Right atrium auricular region (tissue), 2 donors: ENCODE data around the gene ZSCAN16. TPM values are rescaled to one million over a fixed set of nuclear protein-coding genes. Genes with fewer than 3 reads are reported as not detected.
A peak's percentile ranks its signal among the peaks of the same experiment; 100 is the strongest.

ENCODE experiments used
- DNase-seq: peaks from one replicate; pipeline ENCODE4 v3.0.0-alpha.2; 2019; ENCODE audit warnings: low spot score
- H3K27ac ChIP-seq, 2 donors: fragments of 200-600 bp; sonication (generic); 1 replicate in 1 of 2; 2 replicates in 1 of 2; pipeline ENCODE4 v1.5.1; 2016 to 2019
- H3K27me3 ChIP-seq, 2 donors: fragments of 200-600 bp; sonication (generic); one replicate each; pipeline versions ENCODE4 v1.5.1 to v1.6.0; 2017 to 2019
- H3K36me3 ChIP-seq: fragments of 200-600 bp; sonication (generic); one replicate; pipeline ENCODE4 v1.5.1; 2016
- H3K4me1 ChIP-seq, 2 donors: fragments of 200-600 bp; sonication (generic); one replicate each; pipeline versions ENCODE4 v1.5.1 to v1.6.0; 2017 to 2019
- H3K4me3 ChIP-seq, 2 donors: fragments of 200-600 bp; sonication (generic); 1 replicate in 1 of 2; 2 replicates in 1 of 2; pipeline ENCODE4 v1.5.1; 2017 to 2019; ENCODE audit warnings: mild to moderate bottlenecking in 1 of 2, moderate library complexity in 1 of 2
- H3K9me3 ChIP-seq, 2 donors: fragments of 200-600 bp; sonication (generic); one replicate each; pipeline ENCODE4 v1.5.1; 2019
- CTCF ChIP-seq, 2 donors: fragments of 200-600 bp; sonication (generic); IDR thresholded peaks; one replicate each; pipeline ENCODE4 v1.5.1; 2019; ENCODE audit warnings: antibody characterized with exemption in 2 of 2
- total RNA-seq, 2 donors: library from RNA; depleted of rRNA; stranded (reverse); fragments of >200 nt; gene quantifications; one replicate each; pipeline ENCODE4 v1.1.0, GENCODE V29; 2016

Gene ZSCAN16
- total RNA-seq, 2 donors from 2014 or later, result 1.2 to 3.1 TPM

GRCh38 chr6:28141500-28142329, 17.3 kb downstream of the ZSCAN16 start, which contains the start of gene ZKSCAN8:
ZKSCAN8 (plus strand) TSS chr6:28141883; CDS start chr6:28148408, 6,525 bp downstream.
- H3K4me1 ChIP-seq, result peaks cover 0 to 35% of the 10 kb centered on the region in 2 donors
- no peaks in the 10 kb centered on the region for H3K27me3 ChIP-seq
- no peaks in the 10 kb centered on the region for H3K9me3 ChIP-seq
- no peaks in the 10 kb centered on the region for H3K36me3 ChIP-seq
- H3K4me3 ChIP-seq, result peak within 1 kb of the TSS; percentile 78 to 81
- peak; percentile 77 for DNase-seq
- H3K27ac ChIP-seq, result peak within 1 kb of the TSS; percentile 63 to 83
- TF ChIP-seq CTCF (IDR thresholded peaks at IDR 0.05), result no peak

DNA sequence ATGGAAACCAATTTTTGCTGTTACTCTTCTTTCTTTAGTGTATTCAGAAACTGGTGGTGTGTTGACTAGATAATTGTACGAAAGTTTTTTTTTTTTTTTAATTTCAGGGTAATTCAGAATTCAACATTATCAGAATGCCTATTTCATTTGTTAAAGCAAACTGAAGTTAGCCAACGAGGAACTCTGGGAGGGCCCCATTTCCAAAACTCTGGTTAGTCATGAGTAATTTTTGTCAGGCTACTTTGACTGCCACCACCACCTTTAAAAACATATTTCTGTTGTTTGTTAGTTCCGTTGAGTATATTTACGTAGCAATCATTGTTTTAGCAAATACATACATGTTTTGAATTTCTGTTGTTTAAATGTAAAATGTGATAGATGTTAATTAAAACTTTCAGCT, 18.0 kb downstream of the ZSCAN16 start:
- Histone ChIP-seq H3K4me1 (peaks cover 0 to 34% of the 10 kb centered on the region in 2 donors), H3K27me3 (no peaks in the 10 kb centered on the region), H3K27ac (peak overlapping the region in 1 of 2 donors; percentile 83), H3K4me3 (peak overlapping the region; percentile 78 to 81), H3K36me3 (no peaks in the 10 kb centered on the region), H3K9me3 (no peaks in the 10 kb centered on the region)
- TF ChIP-seq CTCF (IDR thresholded peaks at IDR 0.05), result no peak
- no peak for DNase-seq

GRCh38 chr6:28145231-28145630, 20.8 kb downstream of the ZSCAN16 start:
- Histone ChIP-seq H3K27me3 (no peaks in the 10 kb centered on the region), H3K27ac (no peak overlapping the region), H3K9me3 (no peaks in the 10 kb centered on the region), H3K4me3 (no peak overlapping the region), H3K36me3 (peaks cover 27% of the 10 kb centered on the region), H3K4me1 (peaks cover 0 to 25% of the 10 kb centered on the region in 2 donors)
- DNase-seq, result no peak
- no peak for TF ChIP-seq CTCF (IDR thresholded peaks at IDR 0.05)

GRCh38 chr6:28152531-28152930, 28.1 kb downstream of the ZSCAN16 start:
- no peaks in the 10 kb centered on the region for H3K27me3 ChIP-seq
- H3K4me1 ChIP-seq, result no peaks in the 10 kb centered on the region
- no peaks in the 10 kb centered on the region for H3K9me3 ChIP-seq
- TF ChIP-seq CTCF (IDR thresholded peaks at IDR 0.05), result no peak
- H3K4me3 ChIP-seq, result no peak overlapping the region
- H3K27ac ChIP-seq, result no peak overlapping the region
- no peak for DNase-seq
- peaks cover 98% of the 10 kb centered on the region for H3K36me3 ChIP-seq

GRCh38 chr6:28153546-28153945, 29.1 kb downstream of the ZSCAN16 start:
- Histone ChIP-seq H3K27ac (no peak overlapping the region), H3K36me3 (peaks cover 88% of the 10 kb centered on the region), H3K27me3 (no peaks in the 10 kb centered on the region), H3K9me3 (no peaks in the 10 kb centered on the region), H3K4me1 (no peaks in the 10 kb centered on the region), H3K4me3 (no peak overlapping the region)
- no peak for TF ChIP-seq CTCF (IDR thresholded peaks at IDR 0.05)
- DNase-seq, result no peak
